SK-N-SH treated with all-trans-retinoic acid at 6 μM for 48 hours (cell line): ENCODE measurements around the gene C6orf89.

Experiments
- CSDC2 ChIP-seq: fragments of 250-450 bp; sonication (Bioruptor Pico); IDR thresholded peaks from 2 replicates; pipeline ENCODE4 v1.5.0; 2020; ENCODE audit warnings: mild to moderate bottlenecking, moderate library complexity
- CSRNP3 ChIP-seq: fragments of 250-450 bp; sonication (Bioruptor Pico); IDR thresholded peaks from 2 replicates; pipeline ENCODE4 v1.5.1; 2021; ENCODE audit warnings: mild to moderate bottlenecking, moderate library complexity
- GLIS3 ChIP-seq: fragments of 250-450 bp; sonication (Bioruptor Pico); IDR thresholded peaks from 2 replicates; pipeline ENCODE4 v1.5.0; 2020; ENCODE audit warnings: mild to moderate bottlenecking, moderate library complexity
- PPARA ChIP-seq: fragments of 250-450 bp; sonication (Bioruptor Pico); IDR thresholded peaks from 2 replicates; pipeline ENCODE4 v1.5.0; 2020; ENCODE audit warnings: mild to moderate bottlenecking, borderline replicate concordance
- RARB ChIP-seq: fragments of 250-450 bp; sonication (Bioruptor Pico); IDR thresholded peaks from 2 replicates; pipeline ENCODE4 v1.8.0; 2021; ENCODE audit warnings: mild to moderate bottlenecking, moderate library complexity
- TCF4 ChIP-seq: fragments of 250-450 bp; sonication (Bioruptor Pico); IDR thresholded peaks from 2 replicates; pipeline ENCODE4 v1.8.0; 2021; ENCODE audit warnings: mild to moderate bottlenecking, moderate library complexity, borderline replicate concordance
- ZC3H10 ChIP-seq: fragments of 250-450 bp; sonication (Bioruptor Pico); IDR thresholded peaks from 2 replicates; pipeline ENCODE4 v1.5.1; 2021; ENCODE audit warnings: mild to moderate bottlenecking, moderate library complexity
- ZFP3 ChIP-seq: fragments of 250-450 bp; sonication (Bioruptor Pico); IDR thresholded peaks from 2 replicates; pipeline ENCODE4 v1.5.0; 2020; ENCODE audit warnings: mild to moderate bottlenecking, moderate library complexity
- ZFP30 ChIP-seq: fragments of 450-650 bp; formaldehyde crosslinking; IDR thresholded peaks from 2 replicates; pipeline ENCODE4 v1.5.0; 2022; ENCODE audit warnings: mild to moderate bottlenecking, moderate library complexity
- ZNF565 ChIP-seq: fragments of 450-650 bp; formaldehyde crosslinking; conservative IDR thresholded peaks from 2 replicates; pipeline ENCODE4 v1.5.0; 2020; ENCODE audit warnings: low read depth, mild to moderate bottlenecking, moderate library complexity
- TF ChIP-seq, protein P1 (sequence below): fragments of 250-450 bp; sonication (Bioruptor Pico); IDR thresholded peaks from 2 replicates; pipeline ENCODE4 v1.8.0; 2020; ENCODE audit warnings: mild to moderate bottlenecking, moderate library complexity, borderline replicate concordance

DNA sequence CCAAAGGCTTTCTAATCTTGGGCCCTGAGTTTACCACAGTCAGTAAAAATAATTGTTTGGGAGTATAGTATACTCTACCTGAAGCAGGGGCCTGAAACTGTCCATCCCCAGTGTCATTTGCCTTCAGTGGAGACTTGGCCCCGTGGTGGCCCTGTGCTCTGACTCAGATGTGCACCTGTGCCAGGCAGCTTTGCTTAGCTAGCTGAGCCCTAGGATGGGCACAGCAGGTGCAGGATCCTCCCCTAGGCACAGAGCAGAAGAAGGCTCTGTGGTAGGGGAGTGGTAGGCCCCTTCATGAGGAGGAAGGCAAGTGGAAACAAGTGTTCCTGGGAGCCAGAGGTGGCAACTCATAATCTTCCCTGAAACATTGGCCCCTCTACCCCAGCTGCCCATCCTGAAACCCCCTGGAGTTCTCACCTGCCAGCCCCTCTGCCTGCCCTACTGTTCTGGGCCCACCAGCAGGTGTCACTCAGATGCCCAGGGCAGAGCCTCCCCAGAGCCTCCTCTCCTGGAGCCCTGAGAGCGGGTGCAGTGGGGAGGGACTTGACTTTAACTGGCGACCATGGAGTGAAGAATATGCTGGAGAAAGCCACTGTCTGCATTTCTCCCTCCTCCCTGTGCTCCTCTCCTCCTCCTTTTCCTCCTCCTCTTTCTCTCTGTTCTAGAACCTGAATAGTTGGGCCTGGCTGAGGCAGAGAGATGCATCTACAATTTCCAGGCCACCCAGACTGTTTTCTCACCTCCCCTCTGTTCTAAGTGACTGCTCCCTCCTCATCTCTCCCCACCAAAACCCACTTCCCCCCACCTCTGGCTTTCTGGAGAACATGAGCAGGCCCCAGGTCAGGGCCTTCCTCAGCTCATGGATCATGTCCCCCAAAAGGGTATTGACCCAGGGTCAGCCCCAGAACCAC, 49.4 kb upstream of the C6orf89 start:
- TF ChIP-seq ZC3H10 (no peak), ZFP3 (no peak), ZNF565 (CRISPR knock-in tag) (no peak), PPARA (CRISPR knock-in tag) (no peak), CSDC2 (no peak), GLIS3 (CRISPR knock-in tag) (no peak), ZFP30 (CRISPR knock-in tag) (no peak), CSRNP3 (CRISPR knock-in tag) (no peak), TCF4 (CRISPR knock-in tag) (no peak), RARB (no peak)
- TF ChIP-seq, protein P1, sequence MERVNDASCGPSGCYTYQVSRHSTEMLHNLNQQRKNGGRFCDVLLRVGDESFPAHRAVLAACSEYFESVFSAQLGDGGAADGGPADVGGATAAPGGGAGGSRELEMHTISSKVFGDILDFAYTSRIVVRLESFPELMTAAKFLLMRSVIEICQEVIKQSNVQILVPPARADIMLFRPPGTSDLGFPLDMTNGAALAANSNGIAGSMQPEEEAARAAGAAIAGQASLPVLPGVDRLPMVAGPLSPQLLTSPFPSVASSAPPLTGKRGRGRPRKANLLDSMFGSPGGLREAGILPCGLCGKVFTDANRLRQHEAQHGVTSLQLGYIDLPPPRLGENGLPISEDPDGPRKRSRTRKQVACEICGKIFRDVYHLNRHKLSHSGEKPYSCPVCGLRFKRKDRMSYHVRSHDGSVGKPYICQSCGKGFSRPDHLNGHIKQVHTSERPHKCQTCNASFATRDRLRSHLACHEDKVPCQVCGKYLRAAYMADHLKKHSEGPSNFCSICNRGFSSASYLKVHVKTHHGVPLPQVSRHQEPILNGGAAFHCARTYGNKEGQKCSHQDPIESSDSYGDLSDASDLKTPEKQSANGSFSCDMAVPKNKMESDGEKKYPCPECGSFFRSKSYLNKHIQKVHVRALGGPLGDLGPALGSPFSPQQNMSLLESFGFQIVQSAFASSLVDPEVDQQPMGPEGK: no peak
